HG02840 (cell line): ENCODE data around the gene CRACR2B.
A peak's percentile ranks its signal among the peaks of the same experiment; 100 is the strongest.

ENCODE experiments used
- ATAC-seq: cut with Tn5 transposase; IDR thresholded peaks from one replicate; pipeline ENCODE4 v1.9.1; 2021; ENCODE audit warnings: mild to moderate bottlenecking, moderate library complexity, moderate number of reproducible peaks; ENCODE audit not compliant: unreplicated experiment, low FRiP score

The CRACR2B gene

DNA sequence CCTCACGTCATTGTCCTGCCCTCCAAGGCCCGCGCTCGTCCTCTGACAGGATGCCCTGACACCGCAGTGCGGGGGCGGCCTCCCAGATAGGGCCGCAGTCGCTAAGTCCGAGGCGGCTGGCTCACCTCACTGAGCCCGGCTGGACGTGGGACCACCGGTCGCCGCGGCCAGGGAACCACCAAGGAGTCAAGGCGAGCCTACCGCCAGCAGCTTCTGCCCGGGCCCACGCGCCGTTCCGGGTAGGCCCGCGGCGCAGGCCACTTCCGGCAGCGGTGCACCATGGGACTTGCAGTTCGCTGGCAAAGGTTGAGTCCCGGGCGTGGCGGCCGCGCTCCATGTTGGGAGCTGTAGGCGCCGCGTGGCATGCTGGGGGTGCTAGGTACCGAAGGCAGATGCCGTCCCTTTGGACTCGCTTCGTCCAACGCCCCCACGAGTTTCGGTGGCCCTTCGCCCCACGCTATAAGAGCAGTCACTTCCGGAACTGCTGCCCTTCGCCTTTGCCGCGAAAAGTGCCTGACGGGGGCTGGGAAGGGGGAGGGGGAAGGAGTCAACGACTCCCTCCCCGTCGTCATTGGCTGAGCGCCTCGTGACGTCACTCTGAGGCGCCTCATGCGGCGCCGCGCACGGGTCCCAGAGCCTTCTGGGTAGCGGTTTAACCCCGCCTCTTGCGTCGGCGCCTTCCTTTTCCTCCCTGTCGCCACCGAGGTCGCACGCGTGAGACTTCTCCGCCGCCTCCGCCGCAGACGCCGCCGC lies 18.3 kb upstream of the CRACR2B start, which contains the start of gene RPLP2:
RPLP2 (plus strand) TSS at position 681 of the 753 bp plus-strand sequence. CDS start 268 bp downstream, outside the sequence.
- ATAC-seq = peak; percentile 74

DNA sequence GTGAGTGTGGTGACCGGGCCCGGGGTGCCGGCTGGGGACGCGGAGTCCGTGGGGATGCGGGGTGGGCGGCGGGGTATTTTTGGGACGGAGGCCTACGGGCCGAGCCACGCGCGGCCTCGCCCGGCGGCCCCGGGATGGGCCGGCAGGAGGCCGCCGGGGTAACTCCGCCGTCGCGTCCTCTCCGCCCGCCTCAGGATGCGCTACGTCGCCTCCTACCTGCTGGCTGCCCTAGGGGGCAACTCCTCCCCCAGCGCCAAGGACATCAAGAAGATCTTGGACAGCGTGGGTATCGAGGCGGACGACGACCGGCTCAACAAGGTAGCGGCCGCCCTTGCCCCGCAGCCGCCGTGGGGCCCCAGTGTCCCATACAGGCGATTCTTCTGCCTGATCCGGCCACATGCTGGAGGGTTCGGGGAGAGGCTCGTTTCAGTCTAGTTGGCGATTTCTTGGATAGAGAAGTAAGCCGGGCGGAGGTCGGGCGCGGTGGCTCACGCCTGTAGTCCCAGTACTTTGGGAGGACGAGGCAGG lies 17.6 kb upstream of the CRACR2B start:
- ATAC-seq = no peak

DNA sequence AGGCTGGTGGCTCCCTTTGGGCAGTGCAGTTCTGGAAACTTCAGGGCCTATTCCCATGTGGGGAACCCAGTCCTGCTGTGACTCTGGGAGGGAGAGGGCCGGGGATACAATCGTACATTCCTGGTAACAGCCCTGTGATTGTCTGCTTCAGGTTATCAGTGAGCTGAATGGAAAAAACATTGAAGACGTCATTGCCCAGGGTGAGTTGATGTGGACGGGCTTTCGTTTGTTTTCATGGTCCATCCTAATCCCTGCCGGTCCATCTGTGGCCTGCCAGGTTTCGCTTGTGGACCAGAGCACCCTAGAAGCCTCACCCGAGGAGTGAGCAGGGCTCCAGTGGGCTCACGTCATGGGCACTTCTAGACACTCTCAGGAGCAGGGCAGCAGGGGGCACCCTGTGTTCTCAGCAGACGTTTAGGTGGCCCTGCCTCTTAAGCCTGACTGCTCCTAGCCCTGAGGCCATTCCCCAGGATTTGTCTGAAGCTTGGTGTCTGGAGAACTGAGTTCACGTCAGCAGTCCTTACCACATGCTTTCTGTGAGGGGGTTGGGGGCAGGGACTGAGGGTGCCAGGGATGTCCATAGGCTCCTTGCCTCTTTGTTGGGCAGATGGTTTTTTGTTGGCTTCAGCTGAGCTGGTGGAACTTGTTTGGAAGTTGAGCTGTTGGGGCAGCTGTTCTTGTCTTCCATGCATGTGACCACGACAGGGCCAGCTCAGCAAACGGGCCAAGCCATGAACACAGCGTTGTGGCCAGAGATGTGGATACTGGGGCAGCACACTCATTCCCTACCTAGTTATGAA lies 16.1 kb upstream of the CRACR2B start:
- ATAC-seq = no peak

DNA sequence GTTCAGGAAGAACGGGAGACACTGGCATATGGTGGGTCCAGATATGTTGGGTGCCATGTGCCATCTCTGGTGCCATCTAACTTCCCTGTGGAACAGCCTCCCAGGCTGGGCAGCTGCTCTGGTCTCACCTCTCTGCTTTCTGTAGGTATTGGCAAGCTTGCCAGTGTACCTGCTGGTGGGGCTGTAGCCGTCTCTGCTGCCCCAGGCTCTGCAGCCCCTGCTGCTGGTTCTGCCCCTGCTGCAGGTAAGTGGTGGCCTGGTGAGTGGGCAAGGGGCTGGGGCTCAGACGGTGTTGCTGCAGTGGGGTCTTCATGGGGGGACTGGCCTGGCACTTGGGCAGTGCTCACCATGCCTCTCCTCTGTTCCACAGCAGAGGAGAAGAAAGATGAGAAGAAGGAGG lies 15.3 kb upstream of the CRACR2B start:
- ATAC-seq = no peak

DNA sequence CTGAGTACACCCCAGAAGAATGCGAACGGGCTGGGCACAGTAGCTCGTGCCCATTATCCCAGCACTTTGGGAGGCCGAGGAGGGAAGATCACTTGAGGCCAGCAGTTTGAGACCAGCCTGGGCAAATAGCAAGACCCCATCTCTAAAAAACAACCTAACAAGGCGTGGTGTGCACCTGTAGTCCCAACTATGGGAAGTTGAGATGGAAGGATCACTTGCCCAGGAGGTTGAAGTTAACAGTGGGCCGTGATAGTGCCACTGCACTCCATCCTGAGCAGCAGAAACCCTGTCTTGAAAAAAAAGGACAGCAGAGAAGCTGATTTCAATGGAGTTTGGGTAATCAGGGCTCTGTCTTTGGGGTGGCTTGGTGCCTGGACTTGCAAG lies 14.7 kb upstream of the CRACR2B start:
- ATAC-seq = no peak

DNA sequence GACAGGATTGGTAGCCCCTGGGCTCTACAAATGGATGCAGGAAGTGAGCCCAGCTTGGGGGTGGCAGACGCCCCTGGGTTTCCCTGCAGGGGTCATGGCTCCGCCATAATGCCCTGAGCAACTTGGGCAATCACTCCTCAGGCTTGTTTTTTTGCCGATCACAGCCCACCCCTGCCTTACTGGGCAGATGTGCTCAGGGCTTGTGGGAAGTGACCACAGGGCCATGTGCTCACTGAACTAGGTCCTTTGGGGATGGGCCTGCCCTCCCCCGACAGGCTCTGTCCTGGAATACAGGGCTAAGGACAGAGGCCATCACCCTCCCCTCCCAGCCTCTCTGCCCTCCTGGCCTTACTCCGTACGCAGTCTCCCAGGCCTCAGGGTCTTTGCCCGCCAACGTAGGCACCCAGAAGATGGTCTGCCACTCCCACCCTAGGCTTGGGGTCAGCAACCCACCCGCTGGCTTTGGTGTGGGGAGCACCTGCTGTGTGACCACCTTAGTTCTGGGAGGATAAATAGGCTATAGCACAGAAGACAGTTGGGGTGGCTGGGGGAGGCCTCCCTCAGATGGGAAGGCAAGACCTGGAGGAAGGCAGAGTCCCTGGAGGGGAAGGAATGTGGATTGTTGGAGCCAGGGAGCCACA lies 14.1 kb upstream of the CRACR2B start:
- no peak for ATAC-seq

DNA sequence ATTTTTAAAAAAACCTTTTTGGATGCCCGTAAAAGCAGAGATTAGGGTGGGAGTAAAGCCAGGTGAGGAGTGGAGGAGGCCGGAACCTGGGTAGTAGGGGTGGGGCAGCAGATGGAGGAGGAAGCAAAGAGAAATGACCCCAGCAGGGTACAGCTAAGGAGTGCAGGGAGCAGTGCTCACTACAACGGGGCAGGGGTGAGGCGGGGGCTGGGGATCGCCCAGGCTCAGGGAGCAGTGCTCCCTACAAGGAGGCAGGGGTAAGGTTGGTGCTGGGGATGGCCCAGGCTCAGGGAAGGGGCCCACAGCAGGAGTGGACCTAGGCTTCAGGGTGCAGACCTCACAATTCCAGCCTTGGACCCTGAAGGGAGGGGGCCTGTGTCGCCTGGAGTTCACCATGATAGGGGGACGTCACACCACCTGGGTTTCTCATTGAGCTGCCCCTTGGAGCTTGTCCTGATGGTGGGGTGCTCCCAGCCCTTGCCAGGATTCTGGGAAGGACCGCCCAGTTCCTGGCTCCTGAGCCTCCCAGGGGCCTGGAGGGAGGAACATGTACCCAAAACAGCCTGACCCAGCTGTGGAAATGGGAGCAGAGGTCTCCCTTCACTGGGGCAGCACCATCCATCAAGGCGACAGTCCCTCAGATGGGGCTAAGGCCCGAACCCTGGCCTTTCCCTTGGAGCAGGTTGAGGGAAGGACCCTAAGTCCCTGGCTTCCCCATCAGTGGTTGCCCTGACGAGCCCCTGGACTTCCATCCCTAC lies 11.9 kb upstream of the CRACR2B start:
- ATAC-seq = no peak

DNA sequence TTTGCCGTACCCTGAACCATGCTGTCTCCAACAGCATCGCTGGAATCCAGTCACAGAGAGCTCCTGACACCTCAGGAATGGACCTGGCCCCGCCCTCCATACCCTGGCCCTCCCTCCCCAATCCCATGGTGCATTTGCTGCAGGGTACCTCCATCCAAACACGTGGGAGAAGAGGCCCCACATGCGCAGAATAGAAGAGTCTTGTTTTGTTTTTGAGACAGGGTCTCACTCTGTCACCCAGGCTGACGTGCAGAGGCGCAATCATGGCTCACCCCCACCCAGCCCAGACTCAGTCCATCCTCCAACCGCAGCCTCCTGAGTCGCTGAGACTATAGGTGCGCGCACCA lies 11.3 kb upstream of the CRACR2B start:
- no peak for ATAC-seq

DNA sequence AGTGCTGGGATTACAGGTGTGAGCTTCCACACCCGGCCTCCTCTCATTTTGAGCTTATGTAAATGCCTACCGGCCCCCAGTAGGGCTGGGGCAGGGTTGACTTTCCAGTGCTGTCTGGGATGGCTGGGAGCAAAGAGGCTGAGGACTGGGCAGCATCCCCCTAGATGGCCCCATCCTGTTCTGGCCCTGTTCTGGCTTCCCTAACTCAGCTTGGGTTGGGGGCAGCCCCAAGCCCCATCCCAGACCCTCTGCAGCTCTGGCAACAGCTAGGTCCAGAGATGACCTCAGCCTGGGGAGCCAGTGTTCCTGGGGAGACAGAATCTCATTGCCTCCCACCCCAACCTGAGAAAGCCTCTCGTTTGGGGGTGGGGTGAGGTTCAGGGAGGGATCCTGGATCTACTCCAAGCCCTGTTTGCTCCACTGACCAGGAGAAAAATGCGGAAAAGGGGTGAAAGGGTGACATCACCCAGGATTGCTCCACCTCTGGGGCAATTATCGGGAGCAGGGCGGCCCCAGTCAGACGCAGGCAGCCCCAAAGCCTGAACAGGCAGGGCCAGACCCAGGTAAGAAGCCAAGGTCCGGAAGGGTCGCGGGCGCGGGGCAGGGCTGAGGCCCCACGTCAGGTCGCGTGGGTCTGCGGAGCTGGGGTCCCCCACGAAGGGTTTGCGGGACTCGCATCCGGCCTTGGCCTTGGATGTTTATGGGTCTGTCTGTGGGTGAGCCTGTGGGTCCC lies 9.2 kb upstream of the CRACR2B start, which contains the start of gene PNPLA2:
PNPLA2 (plus strand) TSS at position 519 of the 733 bp plus-strand sequence. CDS start 805 bp downstream, outside the sequence.
- ATAC-seq = no peak

DNA sequence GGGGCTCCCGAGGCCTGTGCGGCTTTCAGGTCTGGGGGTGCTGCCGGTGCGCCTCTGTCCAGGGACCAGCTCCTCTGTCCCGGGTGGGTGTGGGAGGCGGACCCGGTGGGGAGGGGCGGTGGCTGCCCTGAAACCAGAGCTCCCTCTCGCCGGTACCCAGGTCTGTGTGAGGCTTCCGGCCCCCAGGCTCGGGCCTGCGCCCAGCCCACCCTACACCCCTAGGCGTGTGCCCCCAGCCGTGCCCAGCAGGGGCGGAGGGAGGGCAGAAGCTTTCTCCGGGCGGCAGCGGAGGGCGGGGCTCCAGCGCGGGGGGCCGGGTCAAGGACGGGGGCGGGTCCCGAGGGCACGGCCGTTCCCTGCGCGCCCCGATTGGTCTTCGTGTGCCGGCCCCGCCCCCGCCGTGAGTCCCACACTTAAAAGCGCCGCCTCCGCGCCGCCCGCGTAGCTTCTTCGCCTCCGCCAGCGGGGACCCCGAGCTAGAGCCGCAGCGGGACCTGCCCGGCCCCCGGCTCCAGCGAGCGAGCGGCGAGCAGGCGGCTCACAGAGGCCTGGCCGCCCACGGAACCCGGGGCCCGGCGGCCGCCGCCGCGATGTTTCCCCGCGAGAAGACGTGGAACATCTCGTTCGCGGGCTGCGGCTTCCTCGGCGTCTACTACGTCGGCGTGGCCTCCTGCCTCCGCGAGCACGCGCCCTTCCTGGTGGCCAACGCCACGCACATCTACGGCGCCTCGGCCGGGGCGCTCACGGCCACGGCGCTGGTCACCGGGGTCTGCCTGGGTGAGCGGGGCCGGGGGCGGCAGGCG lies 8.4 kb upstream of the CRACR2B start:
- peak; percentile 62 for ATAC-seq

DNA sequence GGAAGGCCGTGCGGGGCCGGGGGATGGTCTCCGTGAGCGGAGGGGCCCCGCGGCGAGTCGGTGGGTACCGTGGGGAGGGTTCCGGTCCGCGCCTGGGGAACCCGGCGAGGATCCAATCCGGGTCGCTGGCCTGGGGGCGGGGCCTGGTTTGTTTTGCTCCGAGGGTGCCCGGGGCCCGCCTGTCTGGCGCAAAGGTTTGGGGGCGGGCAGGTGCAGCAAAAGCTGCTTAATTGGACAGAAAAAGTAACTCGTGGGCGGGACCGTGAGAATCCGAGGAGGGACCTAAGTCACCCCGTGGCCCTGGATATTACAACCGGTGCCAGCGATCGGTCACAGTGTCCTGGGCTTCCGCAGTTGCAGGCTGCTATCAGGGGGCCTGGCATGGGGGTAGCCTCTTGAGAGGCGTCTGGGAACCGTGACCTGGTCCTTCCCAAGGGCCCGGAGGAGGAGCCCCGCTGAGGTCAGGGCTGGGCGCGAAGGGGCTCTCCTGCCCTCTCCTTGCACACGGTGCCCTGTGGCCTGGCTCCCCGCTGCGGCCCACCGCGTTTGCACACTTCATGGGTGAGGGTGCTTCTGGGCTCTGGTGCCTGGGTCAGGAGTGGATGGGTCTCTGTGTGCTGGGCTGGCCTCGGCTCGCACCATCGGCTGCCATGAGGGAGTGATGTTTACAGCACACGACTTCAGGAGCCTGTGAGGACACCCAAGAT lies 7.6 kb upstream of the CRACR2B start:
- ATAC-seq = peak; percentile 53

DNA sequence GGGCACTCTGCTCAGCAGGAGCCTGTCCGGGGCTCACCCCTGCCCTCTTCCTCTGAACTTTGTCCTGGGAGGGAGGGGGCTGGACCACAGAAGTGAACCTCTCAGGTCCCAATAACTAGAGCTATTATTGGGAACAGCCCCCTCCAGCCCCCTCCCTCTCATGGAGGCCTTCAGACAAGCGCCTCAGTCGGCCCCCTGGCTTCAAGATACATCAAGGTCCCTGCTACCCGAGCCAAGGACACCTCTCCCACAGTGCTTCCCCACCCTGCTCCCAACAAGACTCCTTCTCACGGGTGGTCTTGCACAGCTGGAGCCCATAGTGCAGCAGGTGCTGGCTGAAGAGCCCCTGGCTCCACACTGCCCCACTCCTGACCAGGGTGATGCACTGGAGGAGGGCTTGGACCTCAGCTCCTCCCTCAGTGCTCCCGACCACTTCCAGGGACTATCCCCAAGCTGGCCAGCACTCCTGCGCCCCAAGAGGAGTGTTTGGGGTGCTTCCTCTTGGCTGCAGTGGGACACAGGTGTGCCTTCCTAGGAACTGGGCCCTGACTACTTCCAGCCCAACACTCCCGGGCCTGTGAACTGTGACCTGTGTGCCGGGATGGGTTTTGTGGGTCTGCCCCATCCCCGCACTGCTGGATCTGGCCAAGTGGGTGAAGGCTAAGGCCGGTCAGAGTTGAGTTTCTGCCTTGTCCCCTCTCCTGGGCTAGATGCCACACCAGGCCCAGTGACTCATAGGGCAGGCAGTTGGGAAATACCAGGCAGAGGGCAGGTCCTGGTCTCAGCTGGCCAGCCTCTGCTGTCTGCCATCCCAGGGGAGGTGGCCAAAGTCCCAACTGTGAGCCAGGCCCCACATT lies 6.8 kb upstream of the CRACR2B start:
- no peak for ATAC-seq

DNA sequence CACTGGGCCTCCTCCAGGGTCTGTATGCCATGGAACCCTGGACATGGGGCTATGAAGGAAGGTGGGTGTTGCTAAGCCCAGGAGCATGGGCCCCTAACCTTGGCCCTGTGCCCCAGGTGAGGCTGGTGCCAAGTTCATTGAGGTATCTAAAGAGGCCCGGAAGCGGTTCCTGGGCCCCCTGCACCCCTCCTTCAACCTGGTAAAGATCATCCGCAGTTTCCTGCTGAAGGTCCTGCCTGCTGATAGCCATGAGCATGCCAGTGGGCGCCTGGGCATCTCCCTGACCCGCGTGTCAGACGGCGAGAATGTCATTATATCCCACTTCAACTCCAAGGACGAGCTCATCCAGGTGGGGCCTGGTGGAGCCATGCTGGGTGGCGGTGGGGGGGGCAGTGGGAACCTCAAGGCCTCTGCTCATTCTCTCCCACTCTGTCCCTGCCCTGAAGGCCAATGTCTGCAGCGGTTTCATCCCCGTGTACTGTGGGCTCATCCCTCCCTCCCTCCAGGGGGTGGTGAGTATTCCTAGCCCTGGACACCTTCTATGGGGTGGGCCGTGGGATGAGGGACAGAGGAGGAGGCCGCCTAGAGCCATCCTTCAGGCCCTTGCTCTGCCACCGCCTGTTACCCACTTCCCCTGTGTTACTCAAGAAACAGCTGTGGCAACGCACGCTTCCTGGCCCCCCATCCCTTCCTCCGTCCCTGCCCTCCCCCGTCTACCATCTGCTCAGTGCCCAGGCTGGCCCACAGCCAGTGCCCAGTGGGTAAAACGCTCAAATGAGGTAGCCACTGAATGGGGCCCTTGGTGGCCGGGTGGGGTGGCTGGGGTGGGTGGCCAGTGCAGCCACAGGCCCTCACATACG lies 6.0 kb upstream of the CRACR2B start:
- no peak for ATAC-seq

DNA sequence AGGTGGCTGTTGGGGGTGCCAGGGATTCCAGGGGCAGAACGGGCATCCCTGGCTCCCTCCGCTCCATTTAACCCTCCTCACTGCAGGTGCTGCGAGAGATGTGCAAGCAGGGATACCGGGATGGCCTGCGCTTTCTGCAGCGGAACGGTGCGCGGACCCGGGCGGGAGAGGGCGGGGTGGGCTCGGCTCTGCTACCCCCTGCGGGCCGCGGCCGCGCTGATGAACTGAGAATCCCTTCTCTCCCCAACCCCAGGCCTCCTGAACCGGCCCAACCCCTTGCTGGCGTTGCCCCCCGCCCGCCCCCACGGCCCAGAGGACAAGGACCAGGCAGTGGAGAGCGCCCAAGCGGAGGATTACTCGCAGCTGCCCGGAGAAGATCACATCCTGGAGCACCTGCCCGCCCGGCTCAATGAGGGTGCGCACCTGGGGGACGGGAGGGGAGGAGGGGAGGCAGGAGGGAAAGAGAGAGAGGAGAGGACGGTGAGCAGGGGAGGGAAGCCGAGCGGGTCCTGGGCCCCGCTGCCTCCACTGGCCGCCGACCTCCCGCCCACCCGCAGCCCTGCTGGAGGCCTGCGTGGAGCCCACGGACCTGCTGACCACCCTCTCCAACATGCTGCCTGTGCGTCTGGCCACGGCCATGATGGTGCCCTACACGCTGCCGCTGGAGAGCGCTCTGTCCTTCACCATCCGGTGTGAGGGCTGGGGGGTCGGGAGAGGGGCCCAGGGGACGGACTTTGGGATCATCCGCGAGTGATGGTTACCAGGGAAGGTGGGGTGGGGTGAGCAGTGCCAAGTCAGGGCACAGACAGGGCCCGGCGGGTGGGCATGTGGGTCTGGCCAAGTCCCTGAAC lies 4.1 kb upstream of the CRACR2B start:
- no peak for ATAC-seq

DNA sequence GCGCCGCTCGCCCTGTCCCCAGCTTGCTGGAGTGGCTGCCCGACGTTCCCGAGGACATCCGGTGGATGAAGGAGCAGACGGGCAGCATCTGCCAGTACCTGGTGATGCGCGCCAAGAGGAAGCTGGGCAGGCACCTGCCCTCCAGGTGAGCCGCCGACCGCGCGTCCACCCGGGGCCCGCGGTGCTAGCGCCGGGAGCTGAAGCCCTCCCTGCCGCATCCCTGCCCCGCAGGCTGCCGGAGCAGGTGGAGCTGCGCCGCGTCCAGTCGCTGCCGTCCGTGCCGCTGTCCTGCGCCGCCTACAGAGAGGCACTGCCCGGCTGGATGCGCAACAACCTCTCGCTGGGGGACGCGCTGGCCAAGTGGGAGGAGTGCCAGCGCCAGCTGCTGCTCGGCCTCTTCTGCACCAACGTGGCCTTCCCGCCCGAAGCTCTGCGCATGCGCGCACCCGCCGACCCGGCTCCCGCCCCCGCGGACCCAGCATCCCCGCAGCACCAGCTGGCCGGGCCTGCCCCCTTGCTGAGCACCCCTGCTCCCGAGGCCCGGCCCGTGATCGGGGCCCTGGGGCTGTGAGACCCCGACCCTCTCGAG lies 3.3 kb upstream of the CRACR2B start:
- ATAC-seq = no peak
